Esophagus squamous epithelium (tissue), 4 donors: ENCODE results near the gene ZHX3.

Experiments used
- CTCF ChIP-seq, 6 experiments: fragments of 450-650 bp in 4 of 6; fragments of 200-600 bp in 2 of 6; sonication (generic) in 2 of 6; IDR thresholded peaks; one replicate each; pipeline ENCODE4 v1.5.1; 2016 to 2019; ENCODE audit warnings: antibody characterized with exemption in 6 of 6, mild to moderate bottlenecking in 4 of 6, moderate library complexity in 4 of 6
- POLR2A ChIP-seq, 4 donors: fragments of 450-650 bp; IDR thresholded peaks; one replicate each; pipeline ENCODE4 v1.6.1; 2017; ENCODE audit warnings: antibody characterized with exemption in 4 of 4, mild to moderate bottlenecking in 4 of 4, moderate library complexity in 3 of 4

GRCh38 chr20:41362748-41363140 lies 45.2 kb upstream of the ZHX3 start:
- TF ChIP-seq POLR2A (IDR thresholded peaks at IDR 0.05) (no peak), CTCF (IDR thresholded peaks at IDR 0.05) (no peak)
